Omental fat pad (tissue), 4 donors: Measurements from ENCODE around the gene F9. TPM values are rescaled to one million over a fixed set of nuclear protein-coding genes. Genes with fewer than 3 reads are reported as not detected.

Experiments used
- ATAC-seq: fragments of 150-250 bp; one replicate; pipeline ENCODE4 v1.9.1; 2016; ENCODE audit warnings: mild to moderate bottlenecking, moderate library complexity; ENCODE audit not compliant: low FRiP score
- DNase-seq: peaks from one replicate; pipeline ENCODE4 v3.0.0-alpha.2; 2019; ENCODE audit warnings: low spot score
- total RNA-seq, 4 donors: library from RNA; depleted of rRNA; stranded (reverse); fragments of >200 nt; gene quantifications; one replicate each; pipeline ENCODE4 v1.1.0, GENCODE V29; 2016
- TF ChIP-seq, protein P1 (sequence below), 3 donors: fragments of 450-650 bp; IDR thresholded peaks; one replicate each; pipeline ENCODE4 v1.5.1; 2016 to 2017; ENCODE audit warnings: antibody characterized with exemption in 3 of 3, mild to moderate bottlenecking in 3 of 3, moderate library complexity in 2 of 3

Gene F9
- total RNA-seq, 4 donors from 2014 or later: not detected

DNA sequence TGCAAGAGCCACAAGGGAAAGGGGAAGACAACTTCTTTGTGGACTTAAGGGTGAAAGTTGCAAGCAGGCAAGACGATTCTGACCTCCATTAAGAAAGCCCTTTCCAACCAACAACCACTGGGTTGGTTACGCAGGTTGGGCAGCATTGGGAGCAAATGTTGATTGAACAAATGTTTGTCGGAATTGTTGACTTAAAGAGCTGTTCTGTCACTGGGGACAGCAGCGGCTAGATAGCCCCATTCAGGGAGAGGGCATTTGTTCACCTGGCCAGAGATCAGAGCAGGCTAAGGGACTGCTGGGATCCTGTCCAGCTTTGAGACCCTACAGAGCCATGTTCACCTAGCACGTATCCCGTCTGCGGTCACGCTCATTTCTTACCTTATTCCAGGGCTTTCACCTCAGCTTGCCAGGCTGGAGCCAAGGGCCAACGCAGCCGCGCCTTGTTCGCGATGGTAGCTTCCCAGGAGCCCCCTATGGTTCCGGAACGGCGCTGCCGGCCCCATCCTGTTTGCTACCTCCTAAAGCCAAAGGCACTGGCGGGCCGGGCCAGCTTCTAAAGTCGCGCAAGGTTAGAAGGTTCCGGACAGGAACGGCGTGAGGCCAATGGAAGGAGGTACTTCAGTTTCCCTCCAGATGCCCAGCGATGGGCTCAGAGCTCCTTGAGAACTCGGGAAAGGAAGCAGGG, 24.6 kb downstream of the F9 start:
- ATAC-seq: no peak
- TF ChIP-seq, protein P1, sequence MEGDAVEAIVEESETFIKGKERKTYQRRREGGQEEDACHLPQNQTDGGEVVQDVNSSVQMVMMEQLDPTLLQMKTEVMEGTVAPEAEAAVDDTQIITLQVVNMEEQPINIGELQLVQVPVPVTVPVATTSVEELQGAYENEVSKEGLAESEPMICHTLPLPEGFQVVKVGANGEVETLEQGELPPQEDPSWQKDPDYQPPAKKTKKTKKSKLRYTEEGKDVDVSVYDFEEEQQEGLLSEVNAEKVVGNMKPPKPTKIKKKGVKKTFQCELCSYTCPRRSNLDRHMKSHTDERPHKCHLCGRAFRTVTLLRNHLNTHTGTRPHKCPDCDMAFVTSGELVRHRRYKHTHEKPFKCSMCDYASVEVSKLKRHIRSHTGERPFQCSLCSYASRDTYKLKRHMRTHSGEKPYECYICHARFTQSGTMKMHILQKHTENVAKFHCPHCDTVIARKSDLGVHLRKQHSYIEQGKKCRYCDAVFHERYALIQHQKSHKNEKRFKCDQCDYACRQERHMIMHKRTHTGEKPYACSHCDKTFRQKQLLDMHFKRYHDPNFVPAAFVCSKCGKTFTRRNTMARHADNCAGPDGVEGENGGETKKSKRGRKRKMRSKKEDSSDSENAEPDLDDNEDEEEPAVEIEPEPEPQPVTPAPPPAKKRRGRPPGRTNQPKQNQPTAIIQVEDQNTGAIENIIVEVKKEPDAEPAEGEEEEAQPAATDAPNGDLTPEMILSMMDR (IDR thresholded peaks at IDR 0.05): no peak
- DNase-seq: no peak

DNA sequence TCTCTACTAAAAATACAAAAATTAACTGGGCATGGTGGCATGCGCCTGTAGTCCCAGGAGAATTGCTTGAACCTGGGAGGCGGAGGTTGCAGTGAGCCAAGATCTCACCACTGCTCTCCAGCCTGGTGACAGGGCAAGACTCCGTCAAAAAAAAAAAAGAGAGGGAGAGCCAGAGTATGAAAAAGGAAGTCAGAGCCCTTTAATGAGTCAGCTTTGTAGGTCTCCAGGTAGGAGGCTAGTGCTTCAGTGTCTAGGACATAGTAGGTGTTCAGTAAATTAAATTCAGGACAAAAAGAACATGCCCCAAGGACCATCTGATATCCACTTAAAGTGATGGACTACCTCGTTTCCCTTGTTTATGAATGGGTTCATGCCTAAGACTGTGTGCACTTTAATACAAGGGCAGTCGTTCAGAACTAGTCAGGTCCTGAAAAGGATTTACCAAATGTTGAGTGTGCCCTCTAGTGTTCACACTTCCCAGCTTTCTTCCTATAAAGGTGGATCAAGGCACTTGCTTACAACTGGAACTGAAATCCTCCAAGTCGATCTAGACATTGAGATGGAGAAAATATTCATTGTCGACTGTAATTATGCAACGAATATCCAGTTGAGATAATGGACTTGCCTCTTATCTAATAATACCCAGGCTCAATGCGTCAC, 29.0 kb downstream of the F9 start:
- DNase-seq (no peak), ATAC-seq (peak; percentile 73)
- TF ChIP-seq, protein P1 (IDR thresholded peaks at IDR 0.05): no peak

DNA sequence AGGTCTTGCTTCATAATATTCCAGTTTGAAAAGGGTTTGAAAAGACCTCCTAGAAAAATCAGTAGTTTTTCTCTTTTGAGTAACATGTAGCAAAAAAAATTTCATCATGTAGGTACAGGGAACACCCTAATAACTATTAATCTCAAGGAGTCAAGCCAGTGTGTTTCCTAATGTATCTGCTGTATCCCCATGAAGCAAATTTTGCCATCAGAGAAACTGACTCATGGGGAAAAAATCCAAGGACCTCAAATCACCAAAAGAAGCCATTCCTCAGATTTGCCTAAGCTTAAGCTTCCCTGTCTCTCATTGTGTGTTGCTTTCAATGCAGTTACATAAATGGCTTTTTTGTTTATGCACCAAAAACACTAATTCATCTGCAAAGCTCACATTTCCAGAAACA, 29.7 kb downstream of the F9 start:
- TF ChIP-seq, protein P1 (IDR thresholded peaks at IDR 0.05): no peak
- no peak for DNase-seq
- ATAC-seq: peak; percentile 37

DNA sequence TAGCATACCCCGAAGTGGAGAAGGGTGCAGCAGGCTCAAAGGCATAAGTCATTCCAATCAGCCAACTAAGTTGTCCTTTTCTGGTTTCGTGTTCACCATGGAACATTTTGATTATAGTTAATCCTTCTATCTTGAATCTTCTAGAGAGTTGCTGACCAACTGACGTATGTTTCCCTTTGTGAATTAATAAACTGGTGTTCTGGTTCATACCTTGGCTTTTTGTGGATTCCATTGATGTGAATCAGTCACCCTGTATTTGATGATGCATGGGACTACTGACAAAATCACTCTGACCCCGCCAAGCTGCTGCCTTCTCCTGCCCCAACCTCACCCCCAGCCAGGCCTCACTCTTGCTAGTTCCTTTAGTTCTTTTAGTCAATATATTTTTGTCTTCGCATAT, 32.7 kb downstream of the F9 start:
- no peak for DNase-seq
- no peak for ATAC-seq
- TF ChIP-seq, protein P1 (IDR thresholded peaks at IDR 0.05): no peak

DNA sequence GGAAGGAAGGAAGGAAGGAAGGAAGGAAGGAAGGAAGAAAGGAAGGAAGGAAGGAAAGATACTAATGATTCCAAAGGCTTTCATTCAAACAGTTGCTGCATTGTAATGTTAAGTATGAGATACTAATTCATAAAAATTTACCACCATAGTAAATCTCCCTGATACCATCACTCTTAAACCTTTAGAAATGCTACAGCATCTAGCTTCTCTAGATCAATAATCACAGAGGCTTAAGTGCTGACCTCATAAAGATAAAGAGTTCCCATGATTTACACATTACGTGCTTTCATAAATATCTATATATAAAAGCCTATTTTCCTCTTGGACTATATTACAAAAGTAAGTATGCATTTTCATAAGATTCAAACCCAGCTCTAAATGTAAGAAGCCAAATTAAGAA, 36.4 kb downstream of the F9 start:
- DNase-seq (no peak), ATAC-seq (no peak)
- TF ChIP-seq, protein P1 (IDR thresholded peaks at IDR 0.05): no peak

DNA sequence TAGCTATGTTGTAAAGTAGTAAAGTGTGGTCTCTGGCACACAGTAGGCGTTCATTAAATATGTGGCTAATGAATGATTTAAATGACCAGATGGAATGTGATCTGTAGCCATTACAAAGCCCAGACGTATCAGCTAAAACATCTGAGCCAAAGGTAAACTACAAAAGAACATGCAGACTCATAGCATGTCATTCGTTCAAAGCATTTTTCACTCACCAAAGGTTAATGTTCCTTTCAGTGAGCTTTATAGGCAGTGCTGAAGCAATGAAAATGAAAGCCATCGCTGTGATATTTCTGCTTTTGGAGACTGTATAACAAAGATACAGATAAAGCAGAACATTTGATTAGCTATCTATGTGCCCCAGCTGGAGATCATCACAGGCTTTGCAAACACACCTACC, 50.5 kb downstream of the F9 start:
- ATAC-seq (no peak), DNase-seq (no peak)
- TF ChIP-seq, protein P1 (IDR thresholded peaks at IDR 0.05): no peak

DNA sequence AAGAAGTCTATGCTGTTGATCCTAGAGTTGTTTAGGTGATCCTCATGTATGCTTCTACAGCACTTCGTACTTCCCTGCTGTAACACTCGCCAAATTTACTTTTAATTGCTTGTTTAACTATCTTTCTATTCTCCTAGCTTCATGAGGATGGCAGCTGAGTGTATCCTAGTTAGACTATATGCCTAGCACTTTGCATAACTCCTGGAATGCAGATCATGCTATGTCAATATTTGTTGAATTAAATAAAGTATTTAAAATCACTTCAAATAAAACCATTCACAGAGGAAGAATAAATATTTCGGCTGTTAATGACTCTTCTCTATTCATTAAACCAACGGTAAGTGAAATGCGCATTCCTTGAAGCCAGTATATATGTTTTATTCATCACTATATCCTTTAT, 55.1 kb downstream of the F9 start:
- ATAC-seq (no peak), DNase-seq (no peak)
- TF ChIP-seq, protein P1 (IDR thresholded peaks at IDR 0.05): no peak
